PC-9 (cell line): ENCODE measurements around the gene OGFOD2. TPM values are rescaled to one million over a fixed set of nuclear protein-coding genes. Genes with fewer than 3 reads are reported as not detected.

Experiments used
- BruUV-seq: library from RNA; stranded (reverse); fragments of 400-500 nt; replicated peaks from 2 replicates; lab custom pipeline; 2021; lab: Mats Ljungman, UMichigan
- CTCF ChIA-PET: fragments of 300-600 bp; sonication (Branson Sonifier 250); formaldehyde crosslinking; loops from one replicate; lab custom pipeline; 2022; ENCODE audit warnings: antibody characterized with exemption; lab: Charles Lee
- POLR2A ChIA-PET: fragments of 300-600 bp; sonication (Branson Sonifier 250); formaldehyde crosslinking; loops from one replicate; lab custom pipeline; 2022; ENCODE audit warnings: antibody characterized with exemption; ENCODE audit not compliant: unreplicated experiment; lab: Charles Lee
- DNase-seq, 2 experiments: peaks; one replicate each; pipeline versions ENCODE4 v3.0.0 to v3.0.0-alpha.2; 2015 to 2022; ENCODE audit warnings: mixed read lengths in 1 of 2
- H2AFZ ChIP-seq: fragments of 200-600 bp; sonication (generic); 2 replicates; pipeline ENCODE4 v1.8.1; 2017; ENCODE audit warnings: antibody characterized with exemption
- H3F3A ChIP-seq: fragments of 200-600 bp; sonication (generic); 2 replicates; pipeline ENCODE4 v1.8.1; 2017; ENCODE audit warnings: antibody characterized with exemption, mild to moderate bottlenecking, low read depth; ENCODE audit not compliant: insufficient read depth
- H3K27ac ChIP-seq: fragments of 200-600 bp; sonication (generic); 2 replicates; pipeline ENCODE4 v1.6.1; 2016; ENCODE audit warnings: mixed run types
- H3K27me3 ChIP-seq: fragments of 200-600 bp; sonication (generic); 2 replicates; pipeline ENCODE4 v1.6.1; 2016; ENCODE audit warnings: low read depth, mixed run types; ENCODE audit not compliant: insufficient read depth
- H3K36me3 ChIP-seq: fragments of 200-600 bp; sonication (generic); 2 replicates; pipeline ENCODE4 v1.6.1; 2016; ENCODE audit warnings: low read depth, mixed run types
- H3K4me1 ChIP-seq: fragments of 200-600 bp; sonication (generic); replicated peaks from 2 replicates; pipeline ENCODE4 v1.6.1; 2016; ENCODE audit warnings: mixed run types; ENCODE audit not compliant: insufficient read depth
- H3K4me2 ChIP-seq: fragments of 200-600 bp; sonication (generic); 2 replicates; pipeline ENCODE4 v1.6.1; 2017; ENCODE audit warnings: mixed run types
- H3K4me3 ChIP-seq: fragments of 200-600 bp; sonication (generic); 2 replicates; pipeline ENCODE4 v1.6.1; 2016; ENCODE audit warnings: mixed run types
- H3K79me2 ChIP-seq: fragments of 200-600 bp; sonication (generic); 2 replicates; pipeline ENCODE4 v1.6.1; 2017; ENCODE audit warnings: low read depth, mixed run types
- H3K9me2 ChIP-seq: fragments of 200-600 bp; sonication (generic); 2 replicates; pipeline ENCODE4 v1.8.1; 2017; ENCODE audit warnings: mild to moderate bottlenecking; ENCODE audit not compliant: insufficient read depth
- H3K9me3 ChIP-seq: fragments of 200-600 bp; sonication (generic); 2 replicates; pipeline ENCODE4 v1.8.1; 2016; ENCODE audit warnings: low read depth; ENCODE audit not compliant: insufficient read depth
- H4K20me1 ChIP-seq: fragments of 200-600 bp; sonication (generic); 2 replicates; pipeline ENCODE4 v1.8.1; 2017; ENCODE audit not compliant: insufficient read depth
- EZH2 ChIP-seq: fragments of 200-600 bp; sonication (generic); IDR thresholded peaks from 2 replicates; pipeline ENCODE4 v1.8.0; 2017; ENCODE audit warnings: antibody characterized with exemption, low read depth
- intact Hi-C: fragments of 100-400 bp; cut with micrococcal nuclease; formaldehyde crosslinking; loops from one replicate; pipeline ENCODE4 v1.10.0; 2022; ENCODE audit not compliant: unreplicated experiment
- total RNA-seq: library from RNA; stranded (reverse); gene quantifications from 2 replicates; pipeline ENCODE4 v1.2.3, GENCODE V29; 2021
- TF ChIP-seq, protein P1 (sequence below): fragments of 200-600 bp; sonication (generic); conservative IDR thresholded peaks from 2 replicates; pipeline ENCODE4 v1.6.1; 2017; ENCODE audit warnings: mixed run types, antibody characterized with exemption, mild to moderate bottlenecking, moderate library complexity

The OGFOD2 gene
- total RNA-seq, 1 experiment from 2014 or later, result 33.5 TPM

DNA sequence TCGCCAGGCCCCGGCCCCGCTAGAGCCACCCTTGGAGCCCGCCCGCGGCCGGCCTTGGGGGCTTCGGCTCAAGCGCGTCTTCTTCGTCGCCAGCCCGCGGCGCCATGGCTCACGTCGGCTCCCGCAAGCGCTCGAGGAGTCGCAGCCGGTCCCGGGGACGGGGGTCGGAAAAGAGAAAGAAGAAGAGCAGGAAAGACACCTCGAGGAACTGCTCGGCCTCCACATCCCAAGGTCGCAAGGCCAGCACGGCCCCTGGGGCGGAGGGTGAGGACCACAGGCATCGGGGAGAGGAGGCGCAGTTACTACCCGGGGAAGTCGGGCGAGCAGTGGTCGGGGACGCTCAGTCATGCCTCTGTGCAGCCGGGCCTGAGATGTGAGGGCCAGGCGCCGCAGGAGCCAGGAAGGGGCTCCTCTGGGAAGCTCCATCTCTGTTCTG lies 6.0 kb downstream of the OGFOD2 start:
- ChIA-PET CTCF (no interaction called here), POLR2A (no interaction called here)
- Histone ChIP-seq H3K4me1 (peaks cover 13% of the 10 kb centered on the region; the same call in 1 of the 2 replicates), H3K4me3 (peak overlapping the region; percentile 69), H3K79me2 (peaks cover 26% of the 10 kb centered on the region), H4K20me1 (no peaks in the 10 kb centered on the region), H3K27me3 (no peaks in the 10 kb centered on the region), H3K9me3 (no peaks in the 10 kb centered on the region), H3K36me3 (no peaks in the 10 kb centered on the region), H3K9me2 (no peaks in the 10 kb centered on the region), H3F3A (peaks cover 6% of the 10 kb centered on the region; the same call in 1 of the 2 replicates), H3K4me2 (peak overlapping the region; percentile 77), H2AFZ (peak overlapping the region; percentile 86; the same call in 1 of the 2 replicates), H3K27ac (no peak overlapping the region)
- BruUV-seq, result no TSS peak
- intact Hi-C loops, result loop anchor here (10.0 kb wide), 1 partner anchor 184 kb away; no protein-coding TSS in a partner anchor
- DNase-seq, result no peak
- TF ChIP-seq, protein P1, sequence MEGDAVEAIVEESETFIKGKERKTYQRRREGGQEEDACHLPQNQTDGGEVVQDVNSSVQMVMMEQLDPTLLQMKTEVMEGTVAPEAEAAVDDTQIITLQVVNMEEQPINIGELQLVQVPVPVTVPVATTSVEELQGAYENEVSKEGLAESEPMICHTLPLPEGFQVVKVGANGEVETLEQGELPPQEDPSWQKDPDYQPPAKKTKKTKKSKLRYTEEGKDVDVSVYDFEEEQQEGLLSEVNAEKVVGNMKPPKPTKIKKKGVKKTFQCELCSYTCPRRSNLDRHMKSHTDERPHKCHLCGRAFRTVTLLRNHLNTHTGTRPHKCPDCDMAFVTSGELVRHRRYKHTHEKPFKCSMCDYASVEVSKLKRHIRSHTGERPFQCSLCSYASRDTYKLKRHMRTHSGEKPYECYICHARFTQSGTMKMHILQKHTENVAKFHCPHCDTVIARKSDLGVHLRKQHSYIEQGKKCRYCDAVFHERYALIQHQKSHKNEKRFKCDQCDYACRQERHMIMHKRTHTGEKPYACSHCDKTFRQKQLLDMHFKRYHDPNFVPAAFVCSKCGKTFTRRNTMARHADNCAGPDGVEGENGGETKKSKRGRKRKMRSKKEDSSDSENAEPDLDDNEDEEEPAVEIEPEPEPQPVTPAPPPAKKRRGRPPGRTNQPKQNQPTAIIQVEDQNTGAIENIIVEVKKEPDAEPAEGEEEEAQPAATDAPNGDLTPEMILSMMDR, result no peak
- no peak for TF ChIP-seq EZH2

DNA sequence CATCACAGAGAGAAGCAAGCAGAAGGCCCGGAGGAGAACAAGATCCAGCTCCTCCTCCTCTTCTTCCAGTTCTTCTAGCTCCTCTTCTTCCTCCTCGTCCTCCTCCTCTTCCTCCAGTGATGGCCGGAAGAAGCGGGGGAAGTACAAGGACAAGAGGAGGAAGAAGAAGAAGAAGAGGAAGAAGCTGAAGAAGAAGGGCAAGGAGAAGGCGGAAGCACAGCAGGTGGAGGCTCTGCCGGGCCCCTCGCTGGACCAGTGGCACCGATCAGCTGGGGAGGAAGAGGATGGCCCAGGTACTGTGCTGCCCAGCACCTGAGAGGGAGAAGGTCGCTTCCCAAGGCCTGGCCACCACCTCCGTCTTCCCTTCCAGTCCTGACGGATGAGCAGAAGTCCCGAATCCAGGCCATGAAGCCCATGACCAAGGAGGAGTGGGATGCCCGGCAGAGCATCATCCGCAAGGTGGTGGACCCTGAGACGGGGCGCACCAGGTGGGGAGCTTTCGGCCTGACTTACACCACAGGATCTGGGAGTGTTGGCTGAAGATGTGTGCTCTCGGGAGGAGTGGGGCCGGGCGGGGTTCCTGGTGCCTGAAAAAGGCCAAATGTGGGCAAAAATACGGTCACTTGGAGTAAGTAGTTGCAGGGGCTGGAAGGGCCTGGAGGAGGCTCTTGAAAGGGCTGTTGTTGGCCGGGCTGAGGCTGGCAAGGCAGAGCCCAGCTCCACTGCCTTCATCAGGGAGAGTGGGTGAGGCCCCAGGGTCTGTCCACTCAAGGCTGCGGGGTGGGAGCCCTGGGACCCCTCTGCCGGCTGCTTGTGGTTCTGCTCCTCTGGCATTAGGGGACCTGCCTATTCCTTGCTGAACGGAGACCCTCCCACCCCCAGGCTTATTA lies 6.8 kb downstream of the OGFOD2 start:
- no peak overlapping the region for H3K27ac ChIP-seq
- TF ChIP-seq, protein P1, result no peak
- no peak for TF ChIP-seq EZH2
- no peak for DNase-seq
- intact Hi-C loops, result loop anchor here (10.0 kb wide), 1 partner anchor 183 kb away; no protein-coding TSS in a partner anchor
- H3K9me3 ChIP-seq, result no peaks in the 10 kb centered on the region
- H3K27me3 ChIP-seq, result no peaks in the 10 kb centered on the region
- H3K4me2 ChIP-seq, result peak overlapping the region; percentile 77
- TSS peak; percentile 74 for BruUV-seq
- H3K79me2 ChIP-seq, result peaks cover 22% of the 10 kb centered on the region
- ChIA-PET POLR2A (interaction anchor here (0.6 kb wide), 1 partner anchor 12 kb away, joined by 3 read pairs; no protein-coding TSS in a partner anchor), CTCF (no interaction called here)
- peaks cover 7% of the 10 kb centered on the region; the same call in 1 of the 2 replicates for H3K4me1 ChIP-seq
- no peaks in the 10 kb centered on the region for H3K9me2 ChIP-seq
- no peaks in the 10 kb centered on the region for H4K20me1 ChIP-seq
- no peaks in the 10 kb centered on the region for H3K36me3 ChIP-seq
- H2AFZ ChIP-seq, result no peak overlapping the region
- peaks cover 6% of the 10 kb centered on the region; the same call in 1 of the 2 replicates for H3F3A ChIP-seq
- peak overlapping the region; percentile 69 for H3K4me3 ChIP-seq

- H3K9me2 ChIP-seq, result no peaks in the 10 kb centered on the region
- H3K27ac ChIP-seq, result no peak overlapping the region
- H3K9me3 ChIP-seq, result no peaks in the 10 kb centered on the region
- intact Hi-C loops, result loop anchor here (10.0 kb wide), 1 partner anchor 182 kb away; no protein-coding TSS in a partner anchor
- POLR2A ChIA-PET, result interaction anchor here (0.6 kb wide), 1 partner anchor 12 kb away, joined by 3 read pairs; no protein-coding TSS in a partner anchor
- no peak for DNase-seq
- H3K27me3 ChIP-seq, result no peaks in the 10 kb centered on the region
- no peak overlapping the region for H3K4me2 ChIP-seq
- peaks cover 7% of the 10 kb centered on the region; the same call in 1 of the 2 replicates for H3K4me1 ChIP-seq
- H2AFZ ChIP-seq, result no peak overlapping the region
- peaks cover 6% of the 10 kb centered on the region; the same call in 1 of the 2 replicates for H3F3A ChIP-seq
- BruUV-seq, result no TSS peak
- CTCF ChIA-PET, result no interaction called here
- H3K4me3 ChIP-seq, result no peak overlapping the region
- no peak for TF ChIP-seq EZH2
- H3K79me2 ChIP-seq, result peaks cover 22% of the 10 kb centered on the region
- H3K36me3 ChIP-seq, result no peaks in the 10 kb centered on the region
- no peaks in the 10 kb centered on the region for H4K20me1 ChIP-seq
Measured at GRCh38 chr12:122982477-122982815, 7.4 kb downstream of the OGFOD2 start.
